Suprapubic skin (tissue), 3 donors: ENCODE measurements around the gene PPFIA4.

Experiments
- CTCF ChIP-seq, 2 donors: fragments of 200-600 bp in 1 of 2; fragments of 450-650 bp in 1 of 2; sonication (generic) in 1 of 2; IDR thresholded peaks; one replicate each; pipeline ENCODE4 v1.5.1; 2016 to 2019; ENCODE audit warnings: antibody characterized with exemption in 2 of 2, mild to moderate bottlenecking in 1 of 2, moderate library complexity in 1 of 2
- EP300 ChIP-seq: sonication (generic); formaldehyde crosslinking; IDR thresholded peaks from one replicate; pipeline ENCODE4 v1.6.1; 2017; ENCODE audit warnings: antibody characterized with exemption
- POLR2A ChIP-seq, 2 donors: fragments of 450-650 bp; IDR thresholded peaks; one replicate each; pipeline ENCODE4 v1.6.1; 2017; ENCODE audit warnings: antibody characterized with exemption in 2 of 2, mild to moderate bottlenecking in 2 of 2, moderate library complexity in 2 of 2

GRCh38 chr1:202987922-202988583 lies 38.2 kb upstream of the PPFIA4 start:
- TF ChIP-seq EP300, result no peak
- no peak for TF ChIP-seq CTCF (IDR thresholded peaks at IDR 0.05)
- no peak for TF ChIP-seq POLR2A (IDR thresholded peaks at IDR 0.05)
